LNCaP clone FGC (cell line): ENCODE data around the gene CDH5.

ENCODE experiments used
- DNase-seq: peaks from one replicate; pipeline ENCODE4 v3.0.0-alpha.2; 2011; ENCODE audit warnings: low read depth
- H3K4me3 ChIP-seq: 2 replicates; pipeline ENCODE4 v1.5.1; 2011; ENCODE audit warnings: mild to moderate bottlenecking, low read depth, low read length, control low read depth
- CTCF ChIP-seq: IDR thresholded peaks from 2 replicates; pipeline ENCODE4 v1.5.1; 2012; ENCODE audit warnings: mild to moderate bottlenecking; ENCODE audit not compliant: control insufficient read depth, insufficient read depth; ENCODE audit errors: extremely low read depth

The CDH5 gene

GRCh38 chr16:66367968-66368891 lies 1.7 kb downstream of the CDH5 start:
- H3K4me3 ChIP-seq = no peak overlapping the region
- TF ChIP-seq CTCF = no peak
- DNase-seq = no peak

GRCh38 chr16:66369055-66369592 lies 2.6 kb downstream of the CDH5 start:
- no peak for TF ChIP-seq CTCF
- no peak for DNase-seq
- no peak overlapping the region for H3K4me3 ChIP-seq

GRCh38 chr16:66370786-66371684 lies 4.5 kb downstream of the CDH5 start:
- no peak for DNase-seq
- H3K4me3 ChIP-seq = no peak overlapping the region
- TF ChIP-seq CTCF = no peak

GRCh38 chr16:66372078-66372897 lies 5.8 kb downstream of the CDH5 start:
- no peak for DNase-seq
- no peak for TF ChIP-seq CTCF
- H3K4me3 ChIP-seq = no peak overlapping the region

- H3K4me3 ChIP-seq = no peak overlapping the region
- DNase-seq = no peak
- no peak for TF ChIP-seq CTCF
Observed at GRCh38 chr16:66372898-66373155, 6.3 kb downstream of the CDH5 start.

- no peak overlapping the region for H3K4me3 ChIP-seq
- TF ChIP-seq CTCF = no peak
- no peak for DNase-seq
Observed at GRCh38 chr16:66373667-66374066, 7.2 kb downstream of the CDH5 start.
